A549 (cell line): ENCODE measurements around the gene ZNF597.

Source experiments
- BCL3 ChIP-seq: fragments of >200 bp; sonication (Bioruptor Twin); formaldehyde crosslinking; IDR thresholded peaks from 3 replicates; pipeline ENCODE4 v1.6.1; 2016
- CTCF ChIP-seq: fragments of >200 bp; sonication (Bioruptor Twin); formaldehyde crosslinking; IDR thresholded peaks from 3 replicates; pipeline ENCODE4 v1.5.1; 2016
- EP300 ChIP-seq, 2 experiments: fragments of >200 bp; sonication (Bioruptor Twin); formaldehyde crosslinking; IDR thresholded peaks; 2 replicates in 1 of 2; 3 replicates in 1 of 2; pipeline ENCODE4 v1.6.1; 2016 to 2017
- HDAC2 ChIP-seq: fragments of 200-600 bp; sonication (generic); IDR thresholded peaks from 2 replicates; pipeline ENCODE4 v1.6.1; 2016
- HMGXB4 ChIP-seq: fragments of 250-450 bp; sonication (Bioruptor Pico); IDR thresholded peaks from 2 replicates; pipeline ENCODE4 v1.5.0; 2021; ENCODE audit warnings: mild to moderate bottlenecking, moderate library complexity, borderline replicate concordance
- MAFK ChIP-seq: fragments of 450-650 bp; IDR thresholded peaks from 2 replicates; pipeline ENCODE4 v1.6.1; 2014; ENCODE audit not compliant: partially characterized antibody
- POLR2A ChIP-seq: IDR thresholded peaks from 2 replicates; pipeline ENCODE4 v1.6.1; 2012; ENCODE audit warnings: mild to moderate bottlenecking, low read length
- RCOR1 ChIP-seq: fragments of 150-350 bp; IDR thresholded peaks from 2 replicates; pipeline ENCODE4 v1.6.1; 2014; ENCODE audit warnings: antibody characterized with exemption, low read length, low read depth

- TF ChIP-seq EP300 (IDR thresholded peaks at IDR 0.05): no peak
- no peak for TF ChIP-seq CTCF
- no peak for TF ChIP-seq HMGXB4 (CRISPR knock-in tag)
- TF ChIP-seq MAFK: no peak
- TF ChIP-seq HDAC2: no peak
- no peak for TF ChIP-seq POLR2A
- no peak for TF ChIP-seq RCOR1
- no peak for TF ChIP-seq BCL3
These were observed 22.0 kb upstream of the ZNF597 start for GRCh38 chr16:3465301-3465700.
